ENCODE results near the gene TMEM87A. TPM values are rescaled to one million over a fixed set of nuclear protein-coding genes. Genes with fewer than 3 reads are reported as not detected.

TMEM87A gene
- total and polyA plus RNA-seq, 2 experiments from 2014 or later: 41.8 to 43.5 TPM

DNA sequence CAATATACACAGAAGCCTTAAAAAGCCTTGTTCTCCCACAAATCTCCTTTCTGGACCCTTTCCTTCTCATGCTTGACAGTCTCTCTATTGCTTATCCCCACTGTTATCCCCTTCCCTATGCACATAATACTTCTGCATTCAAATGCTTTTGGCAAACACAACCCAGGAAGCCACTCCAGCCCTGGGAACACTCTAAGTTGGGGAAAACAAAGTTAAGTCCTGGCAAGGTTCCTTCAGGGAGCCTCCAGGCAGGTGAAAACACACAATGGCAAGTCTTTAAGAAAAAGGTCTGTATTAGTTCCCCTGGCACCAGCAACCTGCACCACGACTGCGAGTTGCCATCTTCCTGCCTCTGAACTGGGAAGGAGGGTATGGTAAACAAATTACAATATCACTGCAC lies 19.9 kb downstream of the TMEM87A start:
- Histone ChIP-seq H3K4me1 (ENCODE audit: insufficient read depth) (no peaks in the 10 kb centered on the region), H3K27me3 (ENCODE audit: insufficient read depth) (no peaks in the 10 kb centered on the region), H2AFZ (no peak overlapping the region), H4K20me1 (replicated peaks; ENCODE audit: insufficient read depth) (no peaks in the 10 kb centered on the region), H3K79me2 (replicated peaks; ENCODE audit: insufficient read depth) (no peaks in the 10 kb centered on the region), H3F3A (replicated peaks; ENCODE audit: low read depth) (no peaks in the 10 kb centered on the region), H3K4me2 (no peak overlapping the region), H3K9me2 (ENCODE audit: insufficient read depth) (peaks cover 2% of the 10 kb centered on the region; the same call in 1 of the 2 replicates), H3K27ac (ENCODE audit: low read depth) (no peak overlapping the region), H3K36me3 (ENCODE audit: insufficient read depth) (peaks cover 55% of the 10 kb centered on the region), H3K4me3 (no peak overlapping the region)
- no peak for DNase-seq (ENCODE audit: low spot score)
- H3K9me3 Mint-ChIP-seq: peaks cover 80% of the 10 kb centered on the region
- ATAC-seq: no peak
- peaks cover 6% of the 10 kb centered on the region for H3K27me3 Mint-ChIP-seq (ENCODE audit: insufficient read depth, low read depth, poor library complexity)
- H3K27ac Mint-ChIP-seq: no peak overlapping the region
- peaks cover 96% of the 10 kb centered on the region for H3K36me3 Mint-ChIP-seq (ENCODE audit: low read depth)
- H3K4me1 Mint-ChIP-seq: no peaks in the 10 kb centered on the region
- TF ChIP-seq, protein P1, sequence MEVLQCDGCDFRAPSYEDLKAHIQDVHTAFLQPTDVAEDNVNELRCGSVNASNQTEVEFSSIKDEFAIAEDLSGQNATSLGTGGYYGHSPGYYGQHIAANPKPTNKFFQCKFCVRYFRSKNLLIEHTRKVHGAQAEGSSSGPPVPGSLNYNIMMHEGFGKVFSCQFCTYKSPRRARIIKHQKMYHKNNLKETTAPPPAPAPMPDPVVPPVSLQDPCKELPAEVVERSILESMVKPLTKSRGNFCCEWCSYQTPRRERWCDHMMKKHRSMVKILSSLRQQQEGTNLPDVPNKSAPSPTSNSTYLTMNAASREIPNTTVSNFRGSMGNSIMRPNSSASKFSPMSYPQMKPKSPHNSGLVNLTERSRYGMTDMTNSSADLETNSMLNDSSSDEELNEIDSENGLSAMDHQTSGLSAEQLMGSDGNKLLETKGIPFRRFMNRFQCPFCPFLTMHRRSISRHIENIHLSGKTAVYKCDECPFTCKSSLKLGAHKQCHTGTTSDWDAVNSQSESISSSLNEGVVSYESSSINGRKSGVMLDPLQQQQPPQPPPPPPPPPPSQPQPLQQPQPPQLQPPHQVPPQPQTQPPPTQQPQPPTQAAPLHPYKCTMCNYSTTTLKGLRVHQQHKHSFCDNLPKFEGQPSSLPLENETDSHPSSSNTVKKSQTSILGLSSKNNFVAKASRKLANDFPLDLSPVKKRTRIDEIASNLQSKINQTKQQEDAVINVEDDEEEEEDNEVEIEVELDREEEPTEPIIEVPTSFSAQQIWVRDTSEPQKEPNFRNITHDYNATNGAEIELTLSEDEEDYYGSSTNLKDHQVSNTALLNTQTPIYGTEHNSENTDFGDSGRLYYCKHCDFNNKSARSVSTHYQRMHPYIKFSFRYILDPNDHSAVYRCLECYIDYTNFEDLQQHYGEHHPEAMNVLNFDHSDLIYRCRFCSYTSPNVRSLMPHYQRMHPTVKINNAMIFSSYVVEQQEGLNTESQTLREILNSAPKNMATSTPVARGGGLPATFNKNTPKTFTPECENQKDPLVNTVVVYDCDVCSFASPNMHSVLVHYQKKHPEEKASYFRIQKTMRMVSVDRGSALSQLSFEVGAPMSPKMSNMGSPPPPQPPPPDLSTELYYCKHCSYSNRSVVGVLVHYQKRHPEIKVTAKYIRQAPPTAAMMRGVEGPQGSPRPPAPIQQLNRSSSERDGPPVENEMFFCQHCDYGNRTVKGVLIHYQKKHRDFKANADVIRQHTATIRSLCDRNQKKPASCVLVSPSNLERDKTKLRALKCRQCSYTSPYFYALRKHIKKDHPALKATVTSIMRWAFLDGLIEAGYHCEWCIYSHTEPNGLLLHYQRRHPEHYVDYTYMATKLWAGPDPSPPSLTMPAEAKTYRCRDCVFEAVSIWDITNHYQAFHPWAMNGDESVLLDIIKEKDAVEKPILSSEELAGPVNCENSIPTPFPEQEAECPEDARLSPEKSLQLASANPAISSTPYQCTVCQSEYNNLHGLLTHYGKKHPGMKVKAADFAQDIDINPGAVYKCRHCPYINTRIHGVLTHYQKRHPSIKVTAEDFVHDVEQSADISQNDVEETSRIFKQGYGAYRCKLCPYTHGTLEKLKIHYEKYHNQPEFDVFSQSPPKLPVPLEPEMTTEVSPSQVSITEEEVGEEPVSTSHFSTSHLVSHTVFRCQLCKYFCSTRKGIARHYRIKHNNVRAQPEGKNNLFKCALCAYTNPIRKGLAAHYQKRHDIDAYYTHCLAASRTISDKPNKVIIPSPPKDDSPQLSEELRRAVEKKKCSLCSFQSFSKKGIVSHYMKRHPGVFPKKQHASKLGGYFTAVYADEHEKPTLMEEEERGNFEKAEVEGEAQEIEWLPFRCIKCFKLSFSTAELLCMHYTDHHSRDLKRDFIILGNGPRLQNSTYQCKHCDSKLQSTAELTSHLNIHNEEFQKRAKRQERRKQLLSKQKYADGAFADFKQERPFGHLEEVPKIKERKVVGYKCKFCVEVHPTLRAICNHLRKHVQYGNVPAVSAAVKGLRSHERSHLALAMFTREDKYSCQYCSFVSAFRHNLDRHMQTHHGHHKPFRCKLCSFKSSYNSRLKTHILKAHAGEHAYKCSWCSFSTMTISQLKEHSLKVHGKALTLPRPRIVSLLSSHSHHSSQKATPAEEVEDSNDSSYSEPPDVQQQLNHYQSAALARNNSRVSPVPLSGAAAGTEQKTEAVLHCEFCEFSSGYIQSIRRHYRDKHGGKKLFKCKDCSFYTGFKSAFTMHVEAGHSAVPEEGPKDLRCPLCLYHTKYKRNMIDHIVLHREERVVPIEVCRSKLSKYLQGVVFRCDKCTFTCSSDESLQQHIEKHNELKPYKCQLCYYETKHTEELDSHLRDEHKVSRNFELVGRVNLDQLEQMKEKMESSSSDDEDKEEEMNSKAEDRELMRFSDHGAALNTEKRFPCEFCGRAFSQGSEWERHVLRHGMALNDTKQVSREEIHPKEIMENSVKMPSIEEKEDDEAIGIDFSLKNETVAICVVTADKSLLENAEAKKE (CRISPR knock-in tag; IDR thresholded peaks at IDR 0.05): no peak
- TF ChIP-seq, protein P2, sequence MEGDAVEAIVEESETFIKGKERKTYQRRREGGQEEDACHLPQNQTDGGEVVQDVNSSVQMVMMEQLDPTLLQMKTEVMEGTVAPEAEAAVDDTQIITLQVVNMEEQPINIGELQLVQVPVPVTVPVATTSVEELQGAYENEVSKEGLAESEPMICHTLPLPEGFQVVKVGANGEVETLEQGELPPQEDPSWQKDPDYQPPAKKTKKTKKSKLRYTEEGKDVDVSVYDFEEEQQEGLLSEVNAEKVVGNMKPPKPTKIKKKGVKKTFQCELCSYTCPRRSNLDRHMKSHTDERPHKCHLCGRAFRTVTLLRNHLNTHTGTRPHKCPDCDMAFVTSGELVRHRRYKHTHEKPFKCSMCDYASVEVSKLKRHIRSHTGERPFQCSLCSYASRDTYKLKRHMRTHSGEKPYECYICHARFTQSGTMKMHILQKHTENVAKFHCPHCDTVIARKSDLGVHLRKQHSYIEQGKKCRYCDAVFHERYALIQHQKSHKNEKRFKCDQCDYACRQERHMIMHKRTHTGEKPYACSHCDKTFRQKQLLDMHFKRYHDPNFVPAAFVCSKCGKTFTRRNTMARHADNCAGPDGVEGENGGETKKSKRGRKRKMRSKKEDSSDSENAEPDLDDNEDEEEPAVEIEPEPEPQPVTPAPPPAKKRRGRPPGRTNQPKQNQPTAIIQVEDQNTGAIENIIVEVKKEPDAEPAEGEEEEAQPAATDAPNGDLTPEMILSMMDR (conservative IDR thresholded peaks at IDR 0.05; ENCODE audit: low read depth in 2 of 2): no peak
- TF ChIP-seq EZH2phosphoT487 (IDR thresholded peaks at IDR 0.05; ENCODE audit: unreplicated experiment) (no peak), ZNF331 (CRISPR knock-in tag; IDR thresholded peaks at IDR 0.05; ENCODE audit: low read depth) (no peak), ZNF114 (CRISPR knock-in tag; IDR thresholded peaks at IDR 0.05) (no peak), POLR2AphosphoS5 (IDR thresholded peaks at IDR 0.05; ENCODE audit: low read depth) (no peak), CREB1 (CRISPR knock-in tag; IDR thresholded peaks at IDR 0.05; ENCODE audit: low read depth) (no peak)
- TF ChIP-seq, protein P3, sequence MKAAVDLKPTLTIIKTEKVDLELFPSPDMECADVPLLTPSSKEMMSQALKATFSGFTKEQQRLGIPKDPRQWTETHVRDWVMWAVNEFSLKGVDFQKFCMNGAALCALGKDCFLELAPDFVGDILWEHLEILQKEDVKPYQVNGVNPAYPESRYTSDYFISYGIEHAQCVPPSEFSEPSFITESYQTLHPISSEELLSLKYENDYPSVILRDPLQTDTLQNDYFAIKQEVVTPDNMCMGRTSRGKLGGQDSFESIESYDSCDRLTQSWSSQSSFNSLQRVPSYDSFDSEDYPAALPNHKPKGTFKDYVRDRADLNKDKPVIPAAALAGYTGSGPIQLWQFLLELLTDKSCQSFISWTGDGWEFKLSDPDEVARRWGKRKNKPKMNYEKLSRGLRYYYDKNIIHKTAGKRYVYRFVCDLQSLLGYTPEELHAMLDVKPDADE (IDR thresholded peaks at IDR 0.05): no peak
- TF ChIP-seq, protein P4, sequence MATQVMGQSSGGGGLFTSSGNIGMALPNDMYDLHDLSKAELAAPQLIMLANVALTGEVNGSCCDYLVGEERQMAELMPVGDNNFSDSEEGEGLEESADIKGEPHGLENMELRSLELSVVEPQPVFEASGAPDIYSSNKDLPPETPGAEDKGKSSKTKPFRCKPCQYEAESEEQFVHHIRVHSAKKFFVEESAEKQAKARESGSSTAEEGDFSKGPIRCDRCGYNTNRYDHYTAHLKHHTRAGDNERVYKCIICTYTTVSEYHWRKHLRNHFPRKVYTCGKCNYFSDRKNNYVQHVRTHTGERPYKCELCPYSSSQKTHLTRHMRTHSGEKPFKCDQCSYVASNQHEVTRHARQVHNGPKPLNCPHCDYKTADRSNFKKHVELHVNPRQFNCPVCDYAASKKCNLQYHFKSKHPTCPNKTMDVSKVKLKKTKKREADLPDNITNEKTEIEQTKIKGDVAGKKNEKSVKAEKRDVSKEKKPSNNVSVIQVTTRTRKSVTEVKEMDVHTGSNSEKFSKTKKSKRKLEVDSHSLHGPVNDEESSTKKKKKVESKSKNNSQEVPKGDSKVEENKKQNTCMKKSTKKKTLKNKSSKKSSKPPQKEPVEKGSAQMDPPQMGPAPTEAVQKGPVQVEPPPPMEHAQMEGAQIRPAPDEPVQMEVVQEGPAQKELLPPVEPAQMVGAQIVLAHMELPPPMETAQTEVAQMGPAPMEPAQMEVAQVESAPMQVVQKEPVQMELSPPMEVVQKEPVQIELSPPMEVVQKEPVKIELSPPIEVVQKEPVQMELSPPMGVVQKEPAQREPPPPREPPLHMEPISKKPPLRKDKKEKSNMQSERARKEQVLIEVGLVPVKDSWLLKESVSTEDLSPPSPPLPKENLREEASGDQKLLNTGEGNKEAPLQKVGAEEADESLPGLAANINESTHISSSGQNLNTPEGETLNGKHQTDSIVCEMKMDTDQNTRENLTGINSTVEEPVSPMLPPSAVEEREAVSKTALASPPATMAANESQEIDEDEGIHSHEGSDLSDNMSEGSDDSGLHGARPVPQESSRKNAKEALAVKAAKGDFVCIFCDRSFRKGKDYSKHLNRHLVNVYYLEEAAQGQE (IDR thresholded peaks at IDR 0.05; ENCODE audit: unreplicated experiment): no peak
- no peak overlapping the region for H3K4me3 Mint-ChIP-seq
